Amniotic epithelial cell (primary cell): ENCODE results near the gene MCL1.
"Not testable (repeated sequence)": the region's sequence is repeated elsewhere in the genome, so short reads cannot be mapped to it uniquely, and the experiment has no call there.

Experiments
- DNase-seq: peaks from one replicate; pipeline ENCODE4 v3.0.0-alpha.2; 2010; ENCODE audit warnings: low read depth

MCL1 gene

GRCh38 chr1:150579110-150579944 lies at the start of gene MCL1:
Gene MCL1 (minus strand): TSS chr1:150579610. CDS start chr1:150579530, 80 bp downstream.
- DNase-seq = peak; percentile 95

- DNase-seq = no peak
Measured at GRCh38 chr1:150628766-150629114, 49.3 kb upstream of the MCL1 start.

DNA sequence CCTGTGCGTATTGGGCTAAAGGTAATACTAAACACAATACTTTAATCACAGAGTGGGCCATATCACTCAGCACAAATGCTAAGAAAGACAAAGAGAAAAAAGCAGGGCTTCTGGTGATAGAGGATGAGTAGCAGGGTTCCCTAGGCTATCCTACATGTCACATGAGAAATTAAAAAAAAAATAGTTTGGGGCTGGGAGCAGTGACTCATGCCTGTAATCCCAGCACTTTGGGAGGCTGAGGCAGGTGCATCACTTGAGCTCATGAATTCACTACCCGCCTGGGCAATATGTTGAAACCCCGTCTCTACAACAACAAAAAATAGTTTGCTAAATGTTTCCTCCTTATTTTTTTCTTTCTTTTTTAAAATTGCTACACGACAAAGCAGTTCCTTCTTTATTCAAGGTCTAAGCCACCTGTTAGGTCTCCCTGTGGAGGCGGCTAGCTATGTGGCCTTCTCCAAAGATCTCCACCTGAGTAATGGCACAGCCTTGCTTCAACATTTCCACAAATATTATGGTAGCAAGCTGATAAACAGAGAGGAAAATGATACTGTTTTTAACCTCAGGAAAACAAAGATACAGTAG lies 48.5 kb upstream of the MCL1 start:
- no peak for DNase-seq

DNA sequence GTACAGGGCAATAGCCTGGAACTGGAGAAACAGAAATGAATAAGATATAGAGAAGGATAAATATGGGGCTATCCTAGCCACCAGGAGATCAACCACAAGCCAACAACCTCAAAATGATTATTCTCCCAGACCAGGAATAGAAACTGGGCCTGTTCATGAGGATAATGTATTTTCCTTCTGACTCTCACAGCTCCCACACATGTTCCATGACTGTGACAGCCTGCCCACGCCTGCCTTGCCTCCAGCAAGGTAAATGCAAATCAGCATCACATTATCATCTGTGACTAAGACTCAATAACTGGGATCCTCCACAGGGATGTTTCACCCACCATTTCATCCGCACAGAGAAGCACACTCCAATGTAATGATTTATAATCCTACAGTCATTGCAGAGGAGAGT lies 46.7 kb upstream of the MCL1 start:
- DNase-seq = no peak

- not testable (repeated sequence) for DNase-seq
Measured at GRCh38 chr1:150624546-150624945, 45.1 kb upstream of the MCL1 start.

DNA sequence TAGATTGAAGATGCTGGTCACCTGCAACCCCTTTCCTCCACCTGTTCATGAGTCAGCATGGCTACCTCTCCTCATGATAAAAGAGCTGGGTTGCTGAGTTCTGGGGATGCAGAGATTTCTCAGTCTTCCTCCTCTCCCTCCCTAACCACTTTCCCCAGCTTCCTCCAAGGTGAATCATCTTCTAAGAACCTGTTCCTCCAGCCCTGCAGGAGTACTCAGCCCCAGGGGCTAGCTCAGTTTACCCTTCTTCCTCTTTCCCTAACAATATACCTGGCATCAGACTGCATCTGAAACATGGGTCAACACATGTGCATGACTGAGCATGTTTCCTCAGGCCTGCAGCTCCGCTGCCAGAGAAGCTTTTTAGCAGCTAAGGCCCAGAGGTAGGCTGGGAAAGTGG lies 44.7 kb upstream of the MCL1 start:
- not testable (repeated sequence) for DNase-seq

- DNase-seq = peak; percentile 37
Measured at GRCh38 chr1:150622303-150622975, 43.0 kb upstream of the MCL1 start.

- peak; percentile 75 for DNase-seq
Measured at GRCh38 chr1:150621497-150622302, 42.3 kb upstream of the MCL1 start.

GRCh38 chr1:150620919-150621318 lies 41.5 kb upstream of the MCL1 start:
- DNase-seq = no peak

DNA sequence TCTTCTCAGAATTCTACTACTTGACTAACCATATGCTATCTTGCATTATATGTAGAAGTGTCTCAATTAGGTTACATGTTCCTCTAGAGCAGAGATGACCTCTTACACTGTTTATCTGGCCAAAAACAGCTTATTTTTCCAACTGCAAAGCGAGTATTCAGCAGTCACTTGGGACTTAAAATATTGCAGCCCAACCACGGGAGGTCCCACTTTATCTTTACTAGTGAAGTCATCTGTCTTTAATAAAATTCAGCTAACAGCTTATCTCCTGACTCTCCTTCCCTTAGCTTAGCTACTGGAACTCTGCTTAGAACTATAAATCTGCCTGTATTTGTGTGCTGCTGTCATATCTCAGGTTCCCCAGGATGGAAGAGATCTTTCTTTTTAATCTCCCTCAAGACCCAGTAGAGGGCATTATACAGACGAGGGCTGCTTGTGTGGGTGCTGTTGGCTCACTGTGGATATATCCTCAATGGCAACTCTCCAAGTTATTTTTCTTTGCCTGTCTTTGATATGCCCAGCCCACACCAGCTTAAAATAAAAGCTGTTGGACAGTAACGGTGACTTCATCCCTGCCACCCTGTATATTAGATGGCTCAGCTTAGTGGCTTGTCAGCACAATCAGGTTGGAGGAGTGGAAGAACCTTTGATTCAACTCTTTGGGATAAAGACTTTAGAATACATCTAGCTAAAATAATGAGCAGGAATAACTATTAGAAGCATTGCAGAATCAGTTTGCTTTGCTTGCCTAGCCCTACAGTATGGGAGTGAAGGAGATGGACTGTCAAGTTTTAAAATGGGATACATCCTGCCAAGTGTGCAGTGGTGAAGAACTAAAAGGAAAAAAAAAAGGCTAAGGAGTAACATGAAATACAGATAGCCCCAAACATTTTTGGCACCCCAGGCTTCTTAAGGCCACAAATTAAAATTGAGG lies 40.4 kb upstream of the MCL1 start:
- peak; percentile 92 for DNase-seq

DNA sequence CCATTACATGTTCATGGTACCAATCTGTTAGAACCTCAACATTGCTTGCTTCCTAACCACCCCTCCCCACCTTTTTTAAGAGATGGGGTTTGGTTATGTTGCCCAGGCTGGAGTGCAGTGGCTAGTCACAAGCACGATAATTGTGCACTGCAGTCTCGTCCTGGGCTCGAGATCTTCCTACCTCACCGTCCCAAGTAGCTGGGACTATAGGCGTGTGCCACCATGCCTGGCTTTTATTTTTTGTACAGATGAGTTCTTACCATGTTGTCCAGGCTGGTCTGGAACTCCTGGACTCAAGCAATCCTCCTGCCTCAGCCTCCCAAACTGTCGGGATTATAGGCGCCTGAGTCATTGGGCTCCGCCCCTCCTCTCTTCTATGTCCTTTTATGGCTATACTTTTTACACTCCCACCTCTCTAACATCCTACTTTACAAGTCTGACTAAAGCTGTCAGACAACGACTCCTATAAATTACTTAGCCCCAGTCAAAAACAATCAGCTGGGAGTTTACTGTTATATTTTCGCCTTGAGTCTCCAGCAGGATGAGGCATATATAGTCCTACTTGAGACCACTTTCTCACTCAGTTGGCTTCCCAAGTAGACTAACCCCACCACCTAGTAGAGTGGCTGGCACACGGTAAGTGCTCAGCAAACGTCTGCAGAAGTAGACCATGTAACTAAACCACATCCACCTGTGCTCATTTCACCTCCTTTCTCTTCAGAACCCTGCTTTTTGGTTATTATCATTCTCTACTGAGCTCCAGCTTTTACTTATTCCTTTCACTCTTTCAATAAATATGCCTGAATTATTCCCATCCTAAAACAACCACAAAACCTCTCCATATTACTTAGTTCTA lies 36.2 kb upstream of the MCL1 start:
- DNase-seq = peak; percentile 49

DNA sequence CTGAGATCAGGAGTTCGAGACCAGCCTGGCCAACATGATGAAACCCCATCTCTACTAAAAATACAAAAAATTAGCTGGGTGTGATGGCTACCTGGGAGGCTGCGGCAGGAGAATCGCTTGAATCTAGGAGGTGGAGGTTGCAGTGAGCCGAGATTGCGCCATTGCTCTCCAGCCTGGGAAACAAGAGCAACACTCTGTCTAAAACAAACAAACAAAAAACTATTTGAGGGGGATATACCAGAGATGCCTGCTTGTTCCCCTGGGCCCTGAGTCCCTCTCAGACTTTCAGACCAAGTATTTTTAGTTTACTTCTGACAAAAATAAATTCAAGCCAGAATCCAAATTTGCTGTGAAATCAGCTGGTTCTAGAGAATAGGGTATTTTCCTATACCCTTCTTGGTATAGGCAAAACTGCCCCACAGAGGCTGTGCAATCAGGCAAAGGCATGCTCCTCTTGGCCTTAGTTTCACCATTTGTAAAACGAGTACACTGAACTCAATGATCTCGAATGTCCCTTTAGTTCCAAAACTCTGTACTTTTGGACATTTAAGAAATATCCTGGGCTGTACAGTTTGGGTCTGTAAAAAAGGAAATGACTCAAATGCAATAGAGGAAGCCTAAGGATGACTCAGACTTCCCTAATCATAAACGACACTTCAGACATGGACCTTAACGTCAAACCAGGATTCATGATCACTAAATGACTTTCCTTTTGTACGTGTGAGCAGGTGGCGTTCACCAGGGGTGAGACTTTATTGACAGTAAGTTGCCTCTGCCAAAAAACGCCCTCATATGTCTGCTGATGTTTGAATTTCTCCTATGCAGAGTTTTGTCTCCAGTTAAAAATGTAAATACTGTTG lies 33.9 kb upstream of the MCL1 start:
- DNase-seq = peak; percentile 63

DNA sequence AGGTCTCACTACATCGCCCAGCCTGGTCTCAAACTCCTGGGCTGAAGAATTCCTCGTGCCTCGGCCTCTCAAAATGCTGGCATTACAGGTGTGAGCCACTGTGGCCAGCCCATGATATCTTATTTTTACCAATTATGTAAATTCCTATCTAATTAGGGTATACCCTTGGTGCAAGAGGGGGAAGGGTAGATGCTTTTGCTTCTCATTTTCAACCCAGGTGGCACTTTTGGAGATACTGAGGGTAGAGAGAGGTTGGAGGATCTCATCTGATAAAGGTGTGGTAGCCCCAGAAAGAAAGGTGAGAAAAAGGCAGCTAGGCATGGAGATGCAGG lies 32.6 kb upstream of the MCL1 start:
- DNase-seq = no peak

DNA sequence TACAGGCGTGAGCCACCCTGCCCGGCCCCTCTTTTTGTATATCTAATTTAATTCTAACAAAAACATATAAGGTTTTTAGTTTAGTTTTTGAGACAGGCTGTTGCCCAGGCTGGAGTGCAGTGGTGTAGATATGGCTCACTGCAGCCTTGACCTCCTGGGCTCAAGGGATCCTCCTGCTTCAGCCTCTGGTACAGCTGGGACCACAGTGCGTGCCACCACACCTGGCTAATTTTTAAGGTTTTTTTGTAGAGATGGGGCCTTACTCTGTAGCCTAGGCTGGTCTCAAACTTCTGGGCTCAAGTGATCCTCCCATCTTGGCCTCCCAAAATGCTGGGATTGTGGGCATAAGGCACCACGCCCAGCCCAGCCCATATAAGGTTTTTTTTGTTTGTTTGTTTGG lies 31.2 kb upstream of the MCL1 start:
- no peak for DNase-seq

- DNase-seq = peak; percentile 77
Measured at GRCh38 chr1:150609732-150610131, 30.3 kb upstream of the MCL1 start.

DNA sequence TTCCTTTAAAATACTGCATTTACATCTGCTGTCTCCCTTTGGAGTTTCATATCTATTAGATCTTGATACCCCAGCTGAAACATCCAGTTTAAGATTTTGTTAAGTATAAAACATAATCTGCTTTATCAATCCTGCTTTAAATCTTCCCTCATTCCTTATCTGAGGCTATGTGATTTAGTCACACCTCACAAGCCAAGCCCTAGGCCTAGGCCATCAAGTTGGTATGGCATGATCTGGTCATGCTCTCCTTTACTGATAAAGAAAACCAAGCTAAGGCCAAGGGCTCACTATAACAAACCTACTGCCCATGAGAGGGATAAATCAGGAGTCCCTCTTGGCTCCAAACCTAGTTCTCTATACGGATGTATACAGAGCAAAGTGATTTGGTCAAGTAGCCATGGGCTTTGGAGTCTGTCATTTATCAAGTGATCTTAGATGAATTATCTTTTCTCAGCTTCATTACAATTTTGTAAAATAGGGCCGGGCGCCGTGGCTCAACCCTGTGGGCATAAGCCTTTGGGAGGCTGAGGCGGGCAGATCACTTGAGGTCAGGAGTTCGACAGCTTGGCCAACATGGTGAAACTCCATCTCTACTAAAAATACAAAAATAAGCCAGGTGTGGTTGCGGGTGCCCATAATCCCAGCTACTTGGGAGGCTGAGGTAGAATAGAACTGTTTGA lies 27.2 kb upstream of the MCL1 start:
- DNase-seq = no peak

GRCh38 chr1:150605451-150605731 lies 26.0 kb upstream of the MCL1 start:
- DNase-seq = not testable (repeated sequence)

- DNase-seq = no peak
Measured at GRCh38 chr1:150604226-150604588, 24.8 kb upstream of the MCL1 start.

GRCh38 chr1:150603711-150604110 lies 24.3 kb upstream of the MCL1 start:
- DNase-seq = no peak
